ENCODE measurements around the gene FBXO42. TPM values are rescaled to one million over a fixed set of nuclear protein-coding genes. Genes with fewer than 3 reads are reported as not detected.

Gene FBXO42
- total and polyA plus RNA-seq, 9 of the 15 experiments (the other 6 are each of a cell fraction or from before 2014, with no cell fraction given) = 7.2 to 24.8 (median 17.4) TPM

GRCh38 chr1:16367258-16367967 is 15.1 kb upstream of the FBXO42 start (continued):
- TF ChIP-seq SMAD1 (IDR thresholded peaks at IDR 0.05; ENCODE audit: low read depth, low read length, partially characterized antibody) = peak; percentile 49
- TF ChIP-seq REST (IDR thresholded peaks at IDR 0.05; ENCODE audit: borderline replicate concordance) = no peak
- TF ChIP-seq REST (CRISPR knock-in tag; IDR thresholded peaks at IDR 0.05; ENCODE audit: low read depth) = peak; percentile 76
- TF ChIP-seq XRCC4 (IDR thresholded peaks at IDR 0.05; ENCODE audit: extremely low read depth, insufficient read depth, insufficient read length) = no peak
- TF ChIP-seq MCM7 (IDR thresholded peaks at IDR 0.05) = no peak
- TF ChIP-seq DDX20 (tag; IDR thresholded peaks at IDR 0.05; ENCODE audit: low read depth) = no peak
- TF ChIP-seq TFE3 (CRISPR knock-in tag; IDR thresholded peaks at IDR 0.05) = no peak
- peak; percentile 93 for TF ChIP-seq SAFB (IDR thresholded peaks at IDR 0.05; ENCODE audit: borderline replicate concordance, low read depth, low read length)
- no peak for TF ChIP-seq NFXL1 (CRISPR knock-in tag; IDR thresholded peaks at IDR 0.05)
- TF ChIP-seq FOXP1 (CRISPR knock-in tag; IDR thresholded peaks at IDR 0.05) = no peak
- TF ChIP-seq HLTF (IDR thresholded peaks at IDR 0.05) = peak; percentile 52; the same call in 1 of the 2 replicates
- TF ChIP-seq BCL6 (CRISPR knock-in tag; IDR thresholded peaks at IDR 0.05) = no peak
- peak; percentile 95 for TF ChIP-seq C11orf30 (IDR thresholded peaks at IDR 0.05; ENCODE audit: low read depth)
- TF ChIP-seq ETV1 (tag; conservative IDR thresholded peaks at IDR 0.05; ENCODE audit: low read depth) = no peak
- no peak for TF ChIP-seq ZNF445 (CRISPR knock-in tag; IDR thresholded peaks at IDR 0.05; ENCODE audit: low read depth)
- no peak for TF ChIP-seq ZFP1 (CRISPR knock-in tag; IDR thresholded peaks at IDR 0.05)
- peak; percentile 86 for TF ChIP-seq MTA3 (IDR thresholded peaks at IDR 0.05; ENCODE audit: borderline replicate concordance)
- no peak for TF ChIP-seq ZBTB8A (IDR thresholded peaks at IDR 0.05; ENCODE audit: partially characterized antibody)
- no peak for TF ChIP-seq NONO (IDR thresholded peaks at IDR 0.05; ENCODE audit: low read depth in 2 of 2, low read length in 1 of 2)
- no peak for TF ChIP-seq MIER1 (IDR thresholded peaks at IDR 0.05; ENCODE audit: low read depth)
- TF ChIP-seq ZKSCAN1 (IDR thresholded peaks at IDR 0.05; ENCODE audit: low read depth, low read length) = no peak
- TF ChIP-seq NR1H2 (CRISPR knock-in tag; IDR thresholded peaks at IDR 0.05) = no peak

Measured in K562 (cell line).